AG10803 (cell line): ENCODE results near the gene WNT7B.

Source experiments
- DNase-seq: peaks from one replicate; pipeline ENCODE4 v3.0.0; 2010; ENCODE audit warnings: low read depth
- H3K4me3 ChIP-seq: 2 replicates; pipeline ENCODE4 v1.5.1; 2011; ENCODE audit warnings: mild to moderate bottlenecking, low read length, control low read depth
- CTCF ChIP-seq: conservative IDR thresholded peaks from 2 replicates; pipeline ENCODE4 v1.5.1; 2011; ENCODE audit warnings: mild to moderate bottlenecking, low read length, control low read depth, inconsistent platforms

Gene WNT7B

GRCh38 chr22:45896964-45897538, 79.9 kb downstream of the WNT7B start:
- no peak for DNase-seq
- TF ChIP-seq CTCF = no peak
- no peak overlapping the region for H3K4me3 ChIP-seq

GRCh38 chr22:45896153-45896951, 80.6 kb downstream of the WNT7B start:
- H3K4me3 ChIP-seq = no peak overlapping the region
- DNase-seq = no peak
- no peak for TF ChIP-seq CTCF

- DNase-seq = no peak
- H3K4me3 ChIP-seq = no peak overlapping the region
- TF ChIP-seq CTCF = no peak
These were observed 81.4 kb downstream of the WNT7B start for GRCh38 chr22:45895436-45896152.

GRCh38 chr22:45893516-45893915, 83.4 kb downstream of the WNT7B start:
- DNase-seq = no peak
- TF ChIP-seq CTCF = no peak
- no peak overlapping the region for H3K4me3 ChIP-seq

- no peak for DNase-seq
- no peak overlapping the region for H3K4me3 ChIP-seq
- no peak for TF ChIP-seq CTCF
These were observed 84.1 kb downstream of the WNT7B start for GRCh38 chr22:45892681-45893461.

GRCh38 chr22:45891996-45892621, 84.9 kb downstream of the WNT7B start:
- no peak for DNase-seq
- TF ChIP-seq CTCF = no peak
- no peak overlapping the region for H3K4me3 ChIP-seq
